ENCODE results near the gene RS1.

The RS1 gene

GRCh38 chrX:18596096-18596495 lies 75.8 kb downstream of the RS1 start:
- DNase-seq = no peak

- DNase-seq = no peak
Observed at GRCh38 chrX:18594079-18594478, 77.8 kb downstream of the RS1 start.

DNA sequence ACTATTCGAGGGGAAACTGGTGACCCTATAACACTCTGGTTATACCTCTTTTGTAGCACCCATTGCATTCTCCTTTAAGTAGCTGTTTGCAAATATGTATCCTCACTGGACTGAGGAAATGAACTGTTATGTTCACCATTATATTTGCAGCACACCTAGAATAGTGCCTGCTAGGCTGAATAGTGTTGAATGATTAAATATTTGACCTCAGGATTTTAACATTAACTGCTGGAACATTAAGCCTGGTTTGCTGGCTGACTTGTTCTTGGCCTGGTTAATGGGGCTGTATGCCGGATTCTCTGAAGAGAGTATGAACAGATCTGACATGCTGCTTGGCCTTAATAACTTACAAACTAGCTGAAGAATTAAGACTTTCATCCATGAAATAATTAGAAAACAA lies 80.1 kb downstream of the RS1 start:
- no peak for DNase-seq

All from NCI-H774 (cell line).